ENCODE measurements around the gene RSPH9.

Gene RSPH9

GRCh38 chr6:43644940-43645612 lies at the start of gene RSPH9:
Gene RSPH9, plus strand, starts transcription at chr6:43645036. Its CDS starts 63 bp downstream, at chr6:43645099.
- peak; percentile 66 for DNase-seq

GRCh38 chr6:43600595-43600994 lies 44.2 kb upstream of the RSPH9 start:
- DNase-seq, result no peak

GRCh38 chr6:43604174-43604573 lies 40.7 kb upstream of the RSPH9 start:
- no peak for DNase-seq

- DNase-seq, result no peak
Observed at GRCh38 chr6:43606019-43606418, 38.8 kb upstream of the RSPH9 start.

- peak; percentile 83 for DNase-seq
Observed at GRCh38 chr6:43608310-43608763, 36.5 kb upstream of the RSPH9 start.

- peak; percentile 16 for DNase-seq
Observed at GRCh38 chr6:43608807-43609206, 36.0 kb upstream of the RSPH9 start.

- DNase-seq, result no peak
Observed at GRCh38 chr6:43609402-43609801, 35.4 kb upstream of the RSPH9 start.

GRCh38 chr6:43610431-43610830 lies 34.4 kb upstream of the RSPH9 start:
- DNase-seq, result no peak

- no peak for DNase-seq
Observed at GRCh38 chr6:43613721-43614395, 31.0 kb upstream of the RSPH9 start.

GRCh38 chr6:43614396-43614730 lies 30.5 kb upstream of the RSPH9 start:
- no peak for DNase-seq

GRCh38 chr6:43616725-43617472 lies 27.9 kb upstream of the RSPH9 start:
- peak; percentile 68 for DNase-seq

GRCh38 chr6:43621078-43621835 lies 23.6 kb upstream of the RSPH9 start:
- DNase-seq, result no peak

- no peak for DNase-seq
Observed at GRCh38 chr6:43621836-43622180, 23.0 kb upstream of the RSPH9 start.

- DNase-seq, result no peak
Observed at GRCh38 chr6:43622541-43622940, 22.3 kb upstream of the RSPH9 start.

- DNase-seq, result no peak
Observed at GRCh38 chr6:43623880-43624785, 20.7 kb upstream of the RSPH9 start.

GRCh38 chr6:43624786-43625288 lies 20.0 kb upstream of the RSPH9 start:
- no peak for DNase-seq

GRCh38 chr6:43625393-43625992 lies 19.3 kb upstream of the RSPH9 start:
- no peak for DNase-seq

GRCh38 chr6:43627008-43627825 lies 17.6 kb upstream of the RSPH9 start:
- DNase-seq, result peak; percentile 74

GRCh38 chr6:43628393-43629103 lies 16.3 kb upstream of the RSPH9 start:
- DNase-seq, result peak; percentile 62

- peak; percentile 98 for DNase-seq
Observed at GRCh38 chr6:43629104-43629504, 15.7 kb upstream of the RSPH9 start, which contains the start of gene GTPBP2. Gene GTPBP2, minus strand, starts transcription at chr6:43629264. Its CDS starts 102 bp downstream, at chr6:43629162.

Data from hematopoietic multipotent progenitor cell treated with erythropoietin and hydrocortisone succinate and interleukin-3 and kit ligand, for 8 days (in vitro differentiated cells).